ENCODE data around the gene UCK1.

- TF ChIP-seq ZMAT3 (CRISPR knock-in tag; conservative IDR thresholded peaks at IDR 0.05) = no peak
- TF ChIP-seq KLF13 (CRISPR knock-in tag; IDR thresholded peaks at IDR 0.05) = no peak
These were observed 47.0 kb downstream of the UCK1 start for GRCh38 chr9:131484051-131484445.

Measured in HepG2 (cell line).